RWPE1 (cell line): Measurements from ENCODE around the gene C1orf74.

Experiments
- CTCF ChIA-PET: fragments of 350-600 bp; sonication (Branson Sonifier 250); formaldehyde crosslinking; extraction: SDS; loops from one replicate; lab custom pipeline; 2021; lab: Yijun Ruan, JAX
- POLR2A ChIA-PET: fragments of 400-600 bp; formaldehyde crosslinking; extraction: SDS; loops from one replicate; lab custom pipeline; 2020; ENCODE audit warnings: antibody characterized with exemption; ENCODE audit not compliant: low non-redundant PET; lab: Yijun Ruan, JAX
- DNase-seq: peaks from one replicate; pipeline ENCODE4 v3.0.0; 2012; ENCODE audit warnings: low spot score
- H3K27ac ChIP-seq: fragments of 450-650 bp; 2 replicates; pipeline ENCODE4 v1.5.1; 2017
- TF ChIP-seq, protein P1 (sequence below): fragments of 450-650 bp; conservative IDR thresholded peaks from 2 replicates; pipeline ENCODE4 v1.5.1; 2017; ENCODE audit warnings: low read depth, mild to moderate bottlenecking

Gene C1orf74

DNA sequence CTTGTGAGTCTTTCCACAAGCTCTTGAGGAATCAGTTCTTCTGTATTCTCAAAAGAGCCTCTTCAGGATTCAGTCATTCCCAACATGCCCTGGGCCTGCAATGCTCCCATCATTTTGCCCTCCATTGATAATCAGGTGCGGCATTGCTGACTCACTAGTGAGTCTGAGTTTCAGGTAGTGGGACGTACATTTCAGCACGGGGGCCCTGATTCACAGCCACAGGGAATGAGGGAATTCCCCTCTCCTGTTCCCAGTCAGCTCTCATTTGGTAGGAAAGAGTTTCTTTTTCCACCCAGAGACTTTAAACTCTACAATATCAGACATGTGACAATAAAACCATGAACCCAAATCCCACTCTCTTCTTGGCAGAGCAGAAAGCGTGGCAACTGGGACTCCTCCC is 25.3 kb upstream of the C1orf74 start:
- CTCF ChIA-PET = interaction anchor here (2.4 kb wide), 1 partner anchor 14 kb away, joined by 19 read pairs; no protein-coding TSS in a partner anchor
- H3K27ac ChIP-seq = no peak overlapping the region
- POLR2A ChIA-PET = no interaction called here
- TF ChIP-seq, protein P1, sequence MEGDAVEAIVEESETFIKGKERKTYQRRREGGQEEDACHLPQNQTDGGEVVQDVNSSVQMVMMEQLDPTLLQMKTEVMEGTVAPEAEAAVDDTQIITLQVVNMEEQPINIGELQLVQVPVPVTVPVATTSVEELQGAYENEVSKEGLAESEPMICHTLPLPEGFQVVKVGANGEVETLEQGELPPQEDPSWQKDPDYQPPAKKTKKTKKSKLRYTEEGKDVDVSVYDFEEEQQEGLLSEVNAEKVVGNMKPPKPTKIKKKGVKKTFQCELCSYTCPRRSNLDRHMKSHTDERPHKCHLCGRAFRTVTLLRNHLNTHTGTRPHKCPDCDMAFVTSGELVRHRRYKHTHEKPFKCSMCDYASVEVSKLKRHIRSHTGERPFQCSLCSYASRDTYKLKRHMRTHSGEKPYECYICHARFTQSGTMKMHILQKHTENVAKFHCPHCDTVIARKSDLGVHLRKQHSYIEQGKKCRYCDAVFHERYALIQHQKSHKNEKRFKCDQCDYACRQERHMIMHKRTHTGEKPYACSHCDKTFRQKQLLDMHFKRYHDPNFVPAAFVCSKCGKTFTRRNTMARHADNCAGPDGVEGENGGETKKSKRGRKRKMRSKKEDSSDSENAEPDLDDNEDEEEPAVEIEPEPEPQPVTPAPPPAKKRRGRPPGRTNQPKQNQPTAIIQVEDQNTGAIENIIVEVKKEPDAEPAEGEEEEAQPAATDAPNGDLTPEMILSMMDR = no peak
- DNase-seq = peak; percentile 87

DNA sequence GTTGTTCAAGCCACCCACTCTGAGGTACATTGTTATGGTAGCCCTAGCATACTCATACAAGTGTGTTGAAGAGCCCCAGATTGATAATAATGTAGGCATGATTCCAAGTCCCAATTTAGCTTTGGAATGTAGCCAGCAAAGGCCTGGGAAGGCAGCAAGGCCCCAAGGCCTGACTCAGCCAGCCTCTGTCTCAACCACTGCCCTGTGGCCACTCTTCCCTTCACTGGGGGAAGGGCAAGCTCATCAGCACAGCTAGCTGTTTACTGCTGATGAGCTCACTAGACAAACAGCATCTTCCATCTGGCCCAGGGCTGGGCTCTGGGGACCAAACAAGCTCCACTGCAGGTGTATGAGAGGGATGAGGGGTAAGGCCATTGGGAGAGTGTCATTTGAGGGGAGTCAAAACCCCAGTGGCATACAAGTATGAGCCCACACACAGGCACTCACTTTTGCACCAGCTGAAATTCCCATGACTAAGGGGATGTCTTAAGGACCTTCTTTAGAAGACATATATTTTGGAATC is 23.8 kb upstream of the C1orf74 start:
- ChIA-PET POLR2A (interaction anchor here (1.3 kb wide), 1 partner anchor 8 kb away, joined by 16 read pairs; no protein-coding TSS in a partner anchor), CTCF (interaction anchor here (2.4 kb wide), 1 partner anchor 15 kb away, joined by 19 read pairs; no protein-coding TSS in a partner anchor)
- H3K27ac ChIP-seq = peak overlapping the region; percentile 71
- TF ChIP-seq, protein P1 = no peak
- DNase-seq = peak; percentile 92

GRCh38 chr1:209807509-209807908 is 23.1 kb upstream of the C1orf74 start:
- no peak overlapping the region for H3K27ac ChIP-seq
- TF ChIP-seq, protein P1 = no peak
- ChIA-PET CTCF (interaction anchor here (0.7 to 2.4 kb wide), 2 partner anchors 16 to 20 kb away, joined by 6 to 19 read pairs; no protein-coding TSS in a partner anchor), POLR2A (interaction anchor here (1.2 to 1.3 kb wide), 2 partner anchors 9 to 10 kb away, joined by 11 to 16 read pairs; no protein-coding TSS in a partner anchor)
- no peak for DNase-seq

- peak; percentile 88 for DNase-seq
- peak within 1 kb of the TSS; percentile 82 for H3K27ac ChIP-seq
- POLR2A ChIA-PET = interaction anchor here (1.2 to 2.2 kb wide), 4 partner anchors 10 to 21 kb away, joined by 3 to 28 read pairs (median 8); no protein-coding TSS in a partner anchor
- CTCF ChIA-PET = interaction anchor here (0.6 to 3.1 kb wide), 3 partner anchors 17 to 30 kb away, joined by 4 to 21 read pairs (median 4); partner anchors contain the start of gene UTP25
- TF ChIP-seq, protein P1 = no peak
These were observed 21.8 kb upstream of the C1orf74 start, which contains the start of gene IRF6 for GRCh38 chr1:209805875-209806760. TSS of gene IRF6 (minus strand) at chr1:209806142. CDS start at chr1:209801413, 4,729 bp downstream.

GRCh38 chr1:209805341-209805781 is 21.0 kb upstream of the C1orf74 start:
- peak overlapping the region; percentile 82 for H3K27ac ChIP-seq
- TF ChIP-seq, protein P1 = no peak
- ChIA-PET POLR2A (interaction anchor here (1.2 to 2.2 kb wide), 3 partner anchors 11 to 21 kb away, joined by 3 to 28 read pairs (median 6); no protein-coding TSS in a partner anchor), CTCF (interaction anchor here (0.5 to 3.1 kb wide), 4 partner anchors 17 to 31 kb away, joined by 4 to 21 read pairs (median 4); partner anchors contain the start of gene UTP25)
- DNase-seq = no peak

DNA sequence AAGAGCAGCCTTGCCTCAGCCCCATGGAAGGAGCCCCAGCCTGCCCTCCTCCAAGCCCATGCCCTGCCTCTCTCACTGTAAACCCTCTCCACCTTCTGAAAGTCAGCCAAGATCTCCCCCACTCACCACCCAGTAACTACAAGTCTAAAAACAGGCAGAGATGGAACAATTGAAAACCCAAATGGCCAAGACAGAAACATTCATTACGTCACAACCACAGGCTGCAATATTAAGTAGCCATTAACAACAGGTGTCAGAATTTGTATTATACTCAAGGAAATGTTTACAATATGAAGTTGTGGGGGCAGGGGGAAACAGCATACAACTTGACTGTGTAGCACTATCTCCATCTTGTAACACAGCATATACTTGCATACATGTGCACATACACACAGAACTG is 19.2 kb upstream of the C1orf74 start:
- H3K27ac ChIP-seq = no peak overlapping the region
- no peak for DNase-seq
- POLR2A ChIA-PET = no interaction called here
- TF ChIP-seq, protein P1 = no peak
- CTCF ChIA-PET = no interaction called here
